T follicular helper cell (primary cell): ENCODE data around the gene FGF9.

Experiments
- DNase-seq: peaks from one replicate; pipeline ENCODE4 v3.0.0-alpha.2; 2020; ENCODE audit warnings: low read depth

FGF9 gene

DNA sequence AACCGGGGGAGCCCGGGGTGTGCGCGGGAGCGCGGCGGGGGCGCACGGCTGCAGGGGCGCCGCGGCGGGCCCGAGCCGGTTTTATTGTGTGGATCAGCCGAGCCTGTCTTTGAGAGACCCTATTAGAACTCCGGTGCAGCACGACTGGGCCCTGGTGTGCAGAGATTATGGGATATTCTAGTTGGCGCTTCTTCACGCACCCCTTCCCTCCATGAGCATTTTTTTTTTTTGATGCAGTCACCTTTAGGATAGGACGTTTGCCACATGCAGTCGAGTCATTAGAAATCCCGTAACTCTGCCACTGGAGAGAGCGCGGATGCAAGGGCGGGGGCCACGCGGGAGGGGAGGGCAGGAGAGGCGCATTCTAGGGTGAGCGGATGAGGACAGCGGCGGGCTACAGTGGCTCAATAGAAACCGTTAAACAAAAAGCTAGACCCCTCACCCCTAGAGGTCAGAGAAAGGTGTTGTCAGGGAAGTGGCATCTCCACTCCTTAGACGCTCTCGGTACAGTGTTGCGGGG, 3.7 kb downstream of the FGF9 start:
- no peak for DNase-seq

DNA sequence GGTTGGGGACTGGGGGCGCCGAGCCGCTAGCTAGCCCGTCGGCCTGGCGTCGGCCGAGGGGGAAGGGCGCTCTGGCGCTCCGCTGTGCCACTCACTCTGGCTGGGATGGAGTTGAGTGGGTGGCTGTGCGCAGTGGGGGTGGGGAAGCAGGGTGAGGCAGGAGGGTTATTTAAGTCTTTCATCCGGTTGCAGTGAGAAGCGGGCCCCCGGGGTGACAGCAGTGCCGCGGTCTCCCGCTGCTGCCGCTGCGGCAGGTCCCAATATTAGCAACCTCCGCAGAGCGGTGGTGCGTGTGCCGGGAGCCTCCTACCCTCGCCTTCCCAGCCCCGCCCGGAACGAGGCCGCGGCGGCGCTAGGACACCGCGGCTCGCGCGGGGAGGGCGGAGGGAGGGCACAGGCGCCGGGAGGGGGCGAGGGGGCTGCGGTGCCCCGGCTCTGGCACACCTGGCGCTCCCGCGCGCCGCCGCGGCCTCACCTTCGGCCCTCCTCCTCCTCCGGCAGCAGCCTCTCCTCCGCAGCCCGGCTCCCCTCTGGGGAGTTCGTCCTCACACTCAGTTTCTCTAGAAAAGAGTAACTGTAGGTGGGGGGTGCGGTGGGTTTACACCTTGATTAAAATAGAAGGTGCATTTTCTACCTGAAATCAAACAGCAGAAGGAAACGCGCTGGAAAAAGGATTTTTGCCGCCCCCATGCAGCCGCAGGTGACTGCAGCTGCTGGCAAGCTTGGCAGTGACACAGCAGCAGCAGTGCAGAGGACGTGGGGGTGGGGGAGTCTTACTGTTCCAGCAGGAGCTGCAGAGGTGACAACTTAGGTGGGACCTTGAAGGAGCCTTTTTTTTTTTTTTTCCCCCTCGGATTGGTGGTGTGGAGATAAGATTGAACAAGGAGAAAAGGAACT, 4.5 kb downstream of the FGF9 start:
- no peak for DNase-seq

DNA sequence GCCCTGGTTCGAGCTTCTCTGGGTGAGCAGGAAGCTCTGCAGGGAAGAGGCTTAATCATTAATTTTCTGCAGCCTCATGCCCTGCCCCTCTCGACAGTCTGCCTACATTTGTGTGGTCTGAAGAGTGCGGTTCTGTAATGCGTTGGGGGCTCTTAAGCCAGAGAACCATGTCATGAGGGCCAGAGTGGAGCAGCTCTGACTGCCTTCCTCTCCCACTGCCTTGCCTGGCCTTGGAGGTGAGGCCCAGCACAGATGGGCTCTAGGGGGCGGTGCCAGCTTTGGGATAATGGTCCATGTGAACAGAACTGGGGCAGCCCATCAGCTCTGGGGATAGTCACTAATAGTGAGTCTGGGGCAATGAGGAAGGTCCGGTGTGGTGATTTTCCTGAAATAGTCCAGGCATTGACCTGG, 5.7 kb downstream of the FGF9 start:
- no peak for DNase-seq

DNA sequence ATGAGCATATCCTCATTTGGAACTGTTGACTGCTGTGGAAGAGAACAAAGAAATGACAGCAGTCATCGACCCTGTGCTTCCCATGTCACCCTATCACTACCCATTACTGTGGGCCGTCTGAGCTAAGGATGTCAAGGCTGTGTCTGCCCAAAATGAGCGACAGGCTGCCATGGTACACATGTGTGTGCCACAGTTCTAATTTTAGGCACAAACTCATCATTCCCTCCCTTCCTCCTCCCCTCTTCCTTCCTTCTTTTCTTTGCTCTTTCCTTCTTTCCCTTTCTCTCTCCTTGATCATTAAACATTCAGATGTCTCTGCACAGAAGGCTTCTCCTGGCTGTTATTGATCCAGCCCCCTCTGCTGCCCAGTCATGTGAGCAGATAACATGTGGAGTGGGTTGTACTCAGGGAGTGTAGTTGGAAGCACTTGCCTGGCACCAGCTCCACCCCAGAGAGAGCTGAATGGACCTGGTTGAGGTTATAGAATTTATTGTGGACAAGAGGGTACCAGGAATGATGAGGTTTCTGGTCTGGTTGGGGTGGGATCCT, 6.3 kb downstream of the FGF9 start:
- no peak for DNase-seq

DNA sequence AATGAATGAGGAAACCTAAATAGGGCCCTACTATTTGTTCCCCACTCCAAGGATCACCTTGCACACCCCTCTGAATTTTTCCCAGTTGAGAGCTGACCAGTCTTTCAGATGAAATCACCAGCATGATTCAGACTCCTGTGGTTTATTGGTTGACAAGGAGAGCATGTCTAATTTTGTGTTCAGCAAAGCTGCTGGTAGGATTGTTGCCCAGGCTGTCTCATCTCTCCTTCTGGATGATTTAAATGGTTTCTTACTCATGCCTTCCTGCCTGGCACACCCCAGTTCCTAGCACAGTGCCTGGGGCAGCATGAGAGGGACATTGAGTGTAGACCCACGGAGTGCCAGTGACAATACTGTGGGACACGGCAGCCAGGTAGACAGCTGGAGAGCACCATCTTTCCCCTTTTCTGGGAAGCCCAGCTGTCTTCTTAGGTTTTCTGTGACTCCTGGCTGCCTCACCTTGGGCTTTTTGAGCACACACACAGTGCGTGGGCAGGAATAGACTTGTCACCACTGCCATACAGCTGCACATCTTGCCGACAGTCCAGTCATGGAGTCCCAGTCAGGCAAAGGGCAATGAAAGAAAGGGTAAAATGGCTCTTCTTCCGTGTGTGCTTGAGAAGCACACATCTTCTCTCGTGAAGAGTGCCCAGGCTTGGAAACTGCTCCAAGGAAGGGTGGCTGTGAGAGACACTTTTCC, 12.3 kb downstream of the FGF9 start:
- DNase-seq = no peak

DNA sequence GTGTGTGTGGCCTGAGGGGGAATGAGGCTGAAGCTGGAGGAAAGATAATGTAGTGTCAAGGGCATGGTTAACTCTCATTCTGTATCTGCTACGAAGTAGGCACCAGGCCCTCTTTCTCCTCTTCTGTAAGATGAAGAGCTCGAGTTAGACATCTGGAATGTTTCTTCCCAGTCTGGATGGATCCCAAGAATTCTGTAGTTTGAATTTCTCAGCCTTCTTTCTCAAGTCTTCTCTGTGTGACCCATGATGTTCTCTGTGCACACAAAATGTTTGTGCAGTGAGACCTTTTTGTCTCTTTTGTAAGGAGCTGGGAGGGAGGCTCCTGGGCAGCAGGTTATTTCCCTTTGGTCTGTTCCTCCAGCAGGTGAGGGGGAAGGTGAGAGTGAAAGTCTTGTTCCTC, 13.7 kb downstream of the FGF9 start:
- no peak for DNase-seq

DNA sequence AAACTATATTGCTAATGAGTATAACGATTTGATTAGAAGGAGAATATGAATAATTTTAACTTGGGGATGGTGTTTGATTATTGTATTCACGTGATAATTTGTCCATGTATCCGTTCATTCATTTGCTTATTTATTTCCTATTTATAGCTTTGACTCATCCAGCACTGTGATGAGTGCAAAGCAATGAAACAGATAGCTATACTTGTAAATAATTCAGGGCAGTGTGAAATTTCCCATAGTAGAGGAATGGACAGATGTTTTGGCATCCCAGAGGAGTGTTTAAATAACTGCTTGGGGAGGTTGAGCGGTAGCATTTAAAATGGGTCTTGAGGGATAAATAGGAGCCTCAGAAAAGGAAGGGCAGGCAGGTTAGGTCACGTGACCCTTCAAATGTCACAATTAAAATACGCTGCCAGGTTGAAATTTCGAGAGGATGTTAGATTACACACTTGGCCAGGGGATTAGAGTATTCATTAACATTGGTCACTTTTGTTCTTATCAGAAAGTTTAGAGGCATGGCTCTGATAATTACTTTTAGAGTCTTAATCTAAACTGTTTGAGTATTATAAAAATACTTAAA, 14.7 kb downstream of the FGF9 start:
- no peak for DNase-seq

DNA sequence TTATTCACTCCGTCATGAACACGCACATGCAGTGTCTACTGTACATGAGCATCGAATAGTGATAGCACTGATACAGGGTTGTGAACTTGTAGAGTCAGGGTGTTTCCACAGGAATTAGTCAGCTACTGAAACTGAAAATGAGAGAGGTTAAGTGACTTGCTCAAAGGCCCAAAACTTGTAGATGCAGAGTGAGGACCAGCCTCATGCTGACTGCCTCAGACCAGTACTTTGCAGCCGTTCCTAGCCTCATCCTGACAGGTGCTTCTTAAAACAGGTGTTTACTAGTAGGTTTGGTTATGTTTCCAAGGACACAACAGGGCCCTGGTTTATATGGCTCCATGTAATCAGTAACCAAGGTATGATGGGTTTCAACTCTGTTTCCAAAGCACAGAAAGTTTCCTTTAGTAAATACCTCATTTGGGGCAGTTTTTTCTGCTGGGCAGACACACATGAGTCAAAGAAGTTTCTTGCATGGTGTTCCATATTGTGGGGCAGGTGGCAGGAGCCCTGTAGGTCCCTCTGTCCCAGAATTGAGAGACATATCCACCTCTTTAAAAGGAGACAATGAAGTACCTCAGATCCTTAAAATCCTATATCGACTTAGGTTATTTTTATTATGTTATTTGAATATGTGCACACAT, 16.0 kb downstream of the FGF9 start:
- no peak for DNase-seq

DNA sequence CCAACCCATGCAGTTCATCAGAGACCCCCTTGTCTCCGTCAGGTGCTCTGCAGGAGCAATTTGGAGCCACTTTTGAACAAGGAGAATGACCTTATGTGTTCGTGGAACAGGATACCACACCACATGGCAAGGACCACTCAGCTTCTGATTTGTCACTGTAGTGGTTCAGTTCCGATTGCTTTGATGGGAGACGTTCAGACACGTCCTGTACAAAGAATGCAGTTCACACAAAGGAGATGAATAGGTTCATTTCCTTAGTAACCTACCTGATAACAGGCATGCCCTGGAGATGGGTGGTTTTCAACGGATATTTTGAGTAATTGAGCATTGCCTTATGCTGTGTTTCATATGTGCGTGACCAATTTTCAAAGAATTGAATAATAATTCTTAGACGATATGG, 17.2 kb downstream of the FGF9 start:
- no peak for DNase-seq

DNA sequence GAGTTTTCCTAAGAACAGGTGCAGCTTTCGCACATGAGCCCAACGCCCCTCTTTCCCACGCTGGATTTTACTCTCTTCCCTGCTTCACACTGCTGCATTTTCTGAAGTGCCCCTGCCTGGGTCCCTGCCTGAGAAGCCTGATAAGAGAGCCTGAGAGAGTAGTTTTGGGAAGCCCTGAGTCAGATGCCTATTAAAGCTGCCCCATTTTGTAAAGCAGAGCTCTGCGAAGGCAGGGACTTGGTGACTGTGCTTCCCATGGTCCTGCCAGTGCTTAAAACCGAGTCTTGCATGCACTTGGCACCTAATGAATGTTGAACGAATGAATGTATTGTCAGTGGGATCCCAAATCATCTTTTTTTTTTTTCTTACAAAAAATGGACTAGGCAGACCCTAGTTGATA, 18.2 kb downstream of the FGF9 start:
- DNase-seq = no peak

DNA sequence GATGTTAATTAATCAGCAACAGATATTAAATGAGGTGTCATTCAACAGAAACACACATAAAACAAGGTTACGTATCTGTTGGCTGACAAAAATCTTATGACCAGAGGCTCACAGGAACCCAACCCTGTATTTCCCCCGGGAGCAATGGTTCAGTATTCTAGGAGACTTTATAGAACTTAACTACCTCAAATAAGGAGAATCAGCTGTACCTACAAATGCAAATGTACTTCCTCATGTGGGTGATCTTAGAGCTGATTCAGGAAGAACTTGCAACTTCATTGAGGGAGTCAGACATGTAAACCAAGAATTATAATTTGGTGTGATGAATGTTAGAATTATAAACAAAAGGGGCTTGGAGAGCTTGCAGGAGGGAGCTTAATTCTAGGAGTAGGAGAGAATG, 20.1 kb downstream of the FGF9 start:
- DNase-seq = no peak

DNA sequence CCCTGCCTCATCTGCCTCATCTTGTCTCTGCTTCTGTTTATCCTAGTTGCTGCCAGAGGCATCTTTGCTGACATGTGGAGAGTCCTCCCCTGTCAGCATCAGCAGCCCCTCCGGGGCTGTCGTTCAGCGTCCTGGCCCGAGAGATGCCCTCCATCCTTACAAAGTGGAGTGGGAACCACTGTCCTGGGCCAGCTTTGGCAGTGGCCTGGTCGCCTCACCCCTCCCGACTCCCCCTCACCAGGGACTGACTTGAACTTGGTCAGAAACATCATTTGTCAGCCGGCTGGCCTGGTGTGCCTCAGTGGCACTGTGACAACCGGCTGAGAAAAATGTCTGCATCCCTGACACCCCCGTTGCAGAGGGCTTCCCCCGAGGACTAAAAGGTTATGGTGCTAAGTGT, 20.6 kb downstream of the FGF9 start:
- no peak for DNase-seq

DNA sequence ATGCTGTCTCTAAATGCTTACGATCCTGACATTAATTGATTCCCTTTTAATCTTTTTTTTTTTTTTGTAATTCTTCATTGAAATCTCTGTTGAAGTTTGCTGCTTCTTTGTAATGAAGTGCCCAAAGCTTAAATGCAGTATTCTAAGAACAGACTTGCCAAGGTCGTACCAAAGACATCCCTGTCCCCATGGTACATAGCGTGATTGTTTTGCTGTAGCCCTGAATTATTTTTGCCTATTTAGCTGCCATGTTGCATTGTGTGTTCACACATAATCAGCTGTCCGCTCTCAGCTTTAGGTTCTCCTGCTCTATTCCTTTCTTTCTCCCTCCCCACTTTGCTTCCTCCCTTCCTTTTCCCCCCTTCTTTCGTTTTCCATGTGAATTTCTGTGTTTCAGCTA, 21.1 kb downstream of the FGF9 start:
- no peak for DNase-seq

DNA sequence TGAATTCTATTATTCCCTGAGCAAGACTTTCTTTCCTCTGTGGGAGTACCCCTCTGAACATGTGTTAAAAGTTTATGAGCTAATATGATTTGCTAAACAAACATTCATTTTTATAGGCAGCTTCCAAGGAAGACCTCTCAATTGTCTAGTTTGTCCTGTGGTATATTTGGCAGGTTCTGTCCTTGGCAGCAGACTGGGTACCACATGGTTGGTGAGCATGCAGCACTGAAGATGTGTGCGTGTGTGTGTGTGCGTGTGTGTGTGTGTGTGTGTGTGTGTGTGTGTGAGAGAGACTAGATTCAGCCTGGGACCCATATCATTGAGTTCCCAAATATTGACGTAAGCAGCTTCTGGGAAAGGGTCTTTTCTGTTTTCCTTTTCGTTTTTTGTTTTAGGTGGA, 24.0 kb downstream of the FGF9 start:
- no peak for DNase-seq

DNA sequence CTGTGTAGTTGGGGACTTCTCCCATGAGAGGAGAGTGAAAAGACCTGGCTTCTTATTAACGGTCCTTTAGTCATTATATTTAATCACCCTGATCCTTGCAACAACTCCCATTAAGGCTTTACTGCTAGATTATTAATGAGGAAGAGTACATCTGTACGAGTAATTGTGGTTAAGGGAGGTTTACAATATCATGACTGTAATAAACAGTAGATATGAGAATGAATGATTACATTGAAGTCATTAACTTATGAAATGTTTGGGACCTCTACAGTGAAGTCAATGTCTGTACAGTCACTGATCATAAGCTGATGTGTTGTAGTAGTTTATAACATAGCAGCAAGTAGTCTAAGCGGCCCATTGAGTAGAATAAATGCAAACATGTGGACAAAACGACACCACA, 24.7 kb downstream of the FGF9 start:
- DNase-seq = no peak

DNA sequence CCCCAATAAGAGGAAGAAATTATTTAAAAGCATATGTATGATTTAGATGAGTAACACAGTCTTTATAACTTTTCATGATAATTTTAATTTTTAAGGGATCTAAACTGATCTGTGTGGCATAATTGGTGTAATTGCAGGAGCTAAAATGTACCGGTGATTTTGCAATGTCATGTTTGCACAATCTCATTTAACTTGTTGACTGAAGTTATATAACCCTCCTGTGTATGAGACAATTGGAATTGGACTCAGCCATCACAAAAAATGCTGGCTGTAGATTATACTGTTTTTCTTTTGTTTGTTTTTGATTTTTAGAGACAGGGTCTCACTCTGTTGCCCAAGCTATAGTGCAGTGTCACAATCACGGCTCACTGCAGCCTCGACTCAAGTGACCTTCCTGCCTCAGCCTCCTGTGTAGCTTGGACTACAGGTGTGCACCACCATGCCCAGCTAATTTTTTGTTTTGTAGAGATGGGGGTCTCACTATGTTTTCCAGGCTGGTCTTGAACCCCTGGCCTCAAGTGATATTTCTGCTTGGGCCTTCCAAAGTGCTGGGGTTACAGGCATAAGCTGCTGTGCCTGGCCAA, 26.1 kb downstream of the FGF9 start:
- DNase-seq = no peak

DNA sequence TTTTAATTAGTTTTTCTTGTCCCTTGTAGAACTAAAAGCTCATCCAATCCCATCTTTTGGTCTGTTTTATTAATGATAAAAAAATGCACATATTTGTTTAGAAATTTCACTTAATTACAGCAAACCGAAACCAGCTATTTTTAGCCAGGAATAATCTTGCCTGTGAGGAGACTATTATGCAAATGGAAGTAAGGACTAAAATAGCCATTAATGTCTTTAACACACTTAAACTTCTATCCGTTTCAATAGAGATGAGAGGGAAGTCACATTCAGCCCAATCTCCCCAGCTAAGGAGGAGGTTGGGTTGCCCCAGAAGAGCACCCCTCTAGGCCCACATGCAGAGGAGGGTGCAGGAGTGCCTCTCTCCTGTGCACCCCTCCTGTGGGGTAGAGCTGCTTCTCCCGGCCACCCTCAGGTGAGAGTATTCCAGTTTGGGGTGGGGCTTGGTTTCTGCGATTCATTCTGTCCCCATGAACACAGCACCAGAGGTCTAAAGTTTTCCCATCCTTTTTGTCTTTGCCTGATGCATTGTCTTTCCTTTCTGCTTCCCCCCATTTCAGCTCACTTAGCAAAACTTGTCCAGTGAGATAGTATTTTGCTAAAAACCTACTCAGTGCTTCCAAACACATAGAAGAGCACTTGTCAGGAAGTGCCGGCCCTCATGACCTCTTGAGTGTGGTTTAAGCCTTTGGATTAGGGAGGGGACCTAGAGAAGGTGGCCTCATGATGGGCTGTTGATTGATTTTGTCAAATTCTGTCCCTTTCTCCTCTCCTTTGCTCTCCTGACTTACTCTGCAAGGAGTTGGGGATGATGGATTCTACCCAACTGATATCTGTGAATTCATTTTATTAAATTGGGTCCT, 28.2 kb downstream of the FGF9 start:
- DNase-seq = no peak

DNA sequence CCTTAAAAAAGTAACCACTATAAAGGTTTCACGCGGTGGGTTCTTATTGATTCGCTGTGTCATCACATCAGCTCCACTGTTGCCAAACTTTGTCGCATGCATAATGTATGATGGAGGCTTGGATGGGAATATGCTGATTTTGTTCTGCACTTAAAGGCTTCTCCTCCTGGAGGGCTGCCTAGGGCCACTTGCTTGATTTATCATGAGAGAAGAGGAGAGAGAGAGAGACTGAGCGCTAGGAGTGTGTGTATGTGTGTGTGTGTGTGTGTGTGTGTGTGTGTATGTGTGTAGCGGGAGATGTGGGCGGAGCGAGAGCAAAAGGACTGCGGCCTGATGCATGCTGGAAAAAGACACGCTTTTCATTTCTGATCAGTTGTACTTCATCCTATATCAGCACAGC, 30.6 kb downstream of the FGF9 start:
- no peak for DNase-seq

DNA sequence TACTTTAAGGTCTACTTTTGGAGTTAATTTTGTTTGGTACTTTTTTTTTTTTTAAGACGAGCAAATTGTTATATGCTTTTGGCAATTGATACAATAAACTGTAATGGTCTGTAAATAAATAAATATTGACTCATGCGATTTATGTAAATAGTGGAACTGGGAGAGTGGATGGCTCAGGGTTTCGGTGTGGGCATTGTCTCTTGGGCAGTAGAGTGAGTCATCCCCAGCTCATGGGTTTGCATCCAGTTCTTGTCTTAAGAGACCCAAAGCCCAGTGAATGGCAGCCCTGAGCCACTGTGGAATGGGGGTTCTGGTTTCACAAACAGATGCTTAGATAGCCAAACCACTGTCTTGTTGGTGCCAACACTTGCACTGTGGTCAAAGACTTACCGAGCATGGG, 33.0 kb downstream of the FGF9 start:
- no peak for DNase-seq

DNA sequence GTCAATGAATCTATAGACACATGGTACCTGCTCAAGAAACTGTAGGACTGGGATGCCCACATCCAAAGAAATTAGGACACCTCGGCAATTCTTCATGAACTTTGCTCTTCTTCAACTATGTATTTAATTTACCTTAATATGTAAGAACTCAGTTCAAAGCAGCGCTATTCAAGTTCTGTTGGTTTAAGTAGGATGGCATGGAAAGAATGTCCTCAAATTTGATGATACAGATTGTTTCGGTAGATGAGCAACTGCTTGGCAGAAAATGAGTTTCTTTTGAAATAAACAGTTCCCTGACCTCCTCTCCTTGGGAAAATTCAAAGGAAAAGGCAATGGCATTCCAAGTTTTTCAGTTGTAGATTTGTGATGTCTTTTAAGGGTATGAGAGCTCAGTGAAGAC, 36.7 kb downstream of the FGF9 start:
- no peak for DNase-seq

DNA sequence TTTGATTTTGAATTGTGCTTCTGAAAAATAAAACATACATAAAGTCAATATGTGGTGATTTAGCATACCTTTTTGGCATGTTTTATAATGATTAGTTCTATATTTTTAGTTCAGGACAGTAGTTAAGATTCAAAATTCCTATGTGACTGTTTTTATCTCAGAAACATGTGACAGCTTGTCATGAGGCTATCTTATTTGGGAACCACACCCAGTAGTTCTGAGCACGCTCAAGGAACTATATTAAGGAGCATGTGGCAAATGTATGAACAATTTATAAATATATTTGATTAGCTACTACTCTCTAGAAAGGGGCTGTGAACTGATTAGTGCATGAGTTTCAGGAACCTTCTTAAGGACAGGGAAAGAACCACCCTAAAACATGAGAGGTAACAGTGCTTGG, 38.8 kb downstream of the FGF9 start:
- no peak for DNase-seq
